ENCODE results near the gene GRIK1.

Gene GRIK1

GRCh38 chr21:29829564-29830275 is 110.1 kb downstream of the GRIK1 start:
- no peak for DNase-seq (ENCODE audit: low read depth in 1 of 2, low spot score in 1 of 2)

- DNase-seq (ENCODE audit: low read depth in 1 of 2, low spot score in 1 of 2) = no peak
Measured at GRCh38 chr21:29827647-29828046, 112.1 kb downstream of the GRIK1 start.

- DNase-seq (ENCODE audit: low read depth in 1 of 2, low spot score in 1 of 2) = no peak
Measured at GRCh38 chr21:29827236-29827635, 112.6 kb downstream of the GRIK1 start.

- DNase-seq (ENCODE audit: low read depth in 1 of 2, low spot score in 1 of 2) = no peak
Measured at GRCh38 chr21:29826386-29826785, 113.4 kb downstream of the GRIK1 start.

- no peak for DNase-seq (ENCODE audit: low read depth in 1 of 2, low spot score in 1 of 2)
Measured at GRCh38 chr21:29825936-29826335, 113.9 kb downstream of the GRIK1 start.

- no peak for DNase-seq (ENCODE audit: low read depth in 1 of 2, low spot score in 1 of 2)
Measured at GRCh38 chr21:29825345-29825744, 114.5 kb downstream of the GRIK1 start.

GRCh38 chr21:29822064-29822463 is 117.7 kb downstream of the GRIK1 start:
- no peak for DNase-seq (ENCODE audit: low read depth in 1 of 2, low spot score in 1 of 2)

GRCh38 chr21:29821230-29821629 is 118.6 kb downstream of the GRIK1 start:
- DNase-seq (ENCODE audit: low read depth in 1 of 2, low spot score in 1 of 2) = no peak

GRCh38 chr21:29819675-29820326 is 120.0 kb downstream of the GRIK1 start:
- no peak for DNase-seq (ENCODE audit: low read depth in 1 of 2, low spot score in 1 of 2)

GRCh38 chr21:29818383-29818921 is 121.3 kb downstream of the GRIK1 start:
- no peak for DNase-seq (ENCODE audit: low read depth in 1 of 2, low spot score in 1 of 2)

- DNase-seq (ENCODE audit: low read depth in 1 of 2, low spot score in 1 of 2) = no peak
Measured at GRCh38 chr21:29817450-29817849, 122.3 kb downstream of the GRIK1 start.

GRCh38 chr21:29812947-29813346 is 126.8 kb downstream of the GRIK1 start:
- no peak for DNase-seq (ENCODE audit: low read depth in 1 of 2, low spot score in 1 of 2)

GRCh38 chr21:29810871-29811270 is 128.9 kb downstream of the GRIK1 start:
- DNase-seq (ENCODE audit: low read depth in 1 of 2, low spot score in 1 of 2) = no peak

- DNase-seq (ENCODE audit: low read depth in 1 of 2, low spot score in 1 of 2) = no peak
Measured at GRCh38 chr21:29808153-29808552, 131.6 kb downstream of the GRIK1 start.

- no peak for DNase-seq (ENCODE audit: low read depth in 1 of 2, low spot score in 1 of 2)
Measured at GRCh38 chr21:29805105-29805504, 134.7 kb downstream of the GRIK1 start.

- DNase-seq (ENCODE audit: low read depth in 1 of 2, low spot score in 1 of 2) = no peak
Measured at GRCh38 chr21:29803191-29803590, 136.6 kb downstream of the GRIK1 start.

- no peak for DNase-seq (ENCODE audit: low read depth in 1 of 2, low spot score in 1 of 2)
Measured at GRCh38 chr21:29801122-29801521, 138.7 kb downstream of the GRIK1 start.

- no peak for DNase-seq (ENCODE audit: low read depth in 1 of 2, low spot score in 1 of 2)
Measured at GRCh38 chr21:29800056-29800455, 139.7 kb downstream of the GRIK1 start.

- no peak for DNase-seq (ENCODE audit: low read depth in 1 of 2, low spot score in 1 of 2)
Measured at GRCh38 chr21:29798840-29799239, 141.0 kb downstream of the GRIK1 start.

GRCh38 chr21:29797155-29797554 is 142.6 kb downstream of the GRIK1 start:
- DNase-seq (ENCODE audit: low read depth in 1 of 2, low spot score in 1 of 2) = no peak

GRCh38 chr21:29793712-29794111 is 146.1 kb downstream of the GRIK1 start:
- no peak for DNase-seq (ENCODE audit: low read depth in 1 of 2, low spot score in 1 of 2)

- DNase-seq (ENCODE audit: low read depth in 1 of 2, low spot score in 1 of 2) = no peak
Measured at GRCh38 chr21:29789393-29789792, 150.4 kb downstream of the GRIK1 start.

- DNase-seq (ENCODE audit: low read depth in 1 of 2, low spot score in 1 of 2) = no peak
Measured at GRCh38 chr21:29788752-29789151, 151.0 kb downstream of the GRIK1 start.

Measured in activated CD4-positive, alpha-beta T cell treated with anti-CD3 and anti-CD28 coated beads, Interleukin-2, amount 50 U/mL, for 24 hours (primary cell).